Tibial artery (tissue), 4 donors: Measurements from ENCODE around the gene RIT2.

ENCODE experiments used
- DNase-seq, 2 donors: peaks; one replicate each; pipeline ENCODE4 v3.0.0-alpha.2; 2019
- H3K27ac ChIP-seq, 2 donors: fragments of 200-600 bp; sonication (generic) in 1 of 2; 1 replicate in 1 of 2; 2 replicates in 1 of 2; pipeline ENCODE4 v1.5.1; 2018 to 2019; ENCODE audit warnings: mild to moderate bottlenecking in 1 of 2
- H3K27me3 ChIP-seq, 2 donors: fragments of 200-600 bp; sonication (generic) in 1 of 2; one replicate each; pipeline versions ENCODE4 v1.5.1 to v1.6.0; 2016 to 2019
- H3K36me3 ChIP-seq, 3 donors: fragments of 200-600 bp; sonication (generic) in 2 of 3; one replicate each; pipeline ENCODE4 v1.5.1; 2016 to 2019; ENCODE audit warnings: mild to moderate bottlenecking in 2 of 3
- H3K4me1 ChIP-seq, 4 donors: fragments of 200-600 bp; sonication (generic) in 2 of 4; 1 replicate in 3 of 4; 2 replicates in 1 of 4; pipeline ENCODE4 v1.5.1; 2016 to 2019
- H3K4me3 ChIP-seq, 2 donors: fragments of 200-600 bp; sonication (generic) in 1 of 2; 1 replicate in 1 of 2; 2 replicates in 1 of 2; pipeline ENCODE4 v1.5.1; 2018 to 2019; ENCODE audit warnings: mild to moderate bottlenecking in 2 of 2
- H3K9me3 ChIP-seq, 3 donors: fragments of 200-600 bp; sonication (generic) in 1 of 3; one replicate each; pipeline ENCODE4 v1.5.1; 2016 to 2019
- intact Hi-C: fragments of 100-400 bp; cut with DNase I; formaldehyde crosslinking; loops from one replicate; pipeline ENCODE4 v1.15.0; 2023; ENCODE audit warnings: low total_unique reads
- TF ChIP-seq, protein P1 (sequence below), 2 experiments: fragments of 200-600 bp in 1 of 2; fragments of 450-650 bp in 1 of 2; IDR thresholded peaks; one replicate each; pipeline ENCODE4 v1.5.1; 2017 to 2019; ENCODE audit warnings: antibody characterized with exemption in 2 of 2, mild to moderate bottlenecking in 1 of 2, moderate library complexity in 1 of 2

Gene RIT2

DNA sequence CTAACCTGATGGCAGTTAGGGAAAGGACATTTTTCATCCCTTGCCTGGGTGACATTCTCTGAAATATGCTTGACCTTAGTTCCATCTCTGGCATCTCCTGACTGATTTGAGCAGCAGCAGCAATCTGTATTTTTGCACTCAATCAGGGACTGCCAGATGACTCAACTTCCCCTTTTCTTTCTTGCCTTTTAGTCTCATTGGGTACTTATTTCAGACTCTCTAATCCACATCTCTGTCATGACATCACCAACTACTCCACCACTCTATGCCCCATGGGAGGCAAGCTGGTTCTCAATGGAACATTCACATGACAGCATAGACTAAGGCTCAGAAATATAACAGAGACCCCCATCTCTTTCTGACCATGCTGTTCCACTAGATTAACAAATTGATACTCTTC is 254.2 kb downstream of the RIT2 start:
- Histone ChIP-seq H3K4me3 (no peak overlapping the region), H3K4me1 (no peaks in the 10 kb centered on the region), H3K9me3 (no peaks in the 10 kb centered on the region), H3K27me3 (no peaks in the 10 kb centered on the region), H3K36me3 (no peaks in the 10 kb centered on the region), H3K27ac (no peak overlapping the region)
- intact Hi-C loops, result no loop called here
- TF ChIP-seq, protein P1, sequence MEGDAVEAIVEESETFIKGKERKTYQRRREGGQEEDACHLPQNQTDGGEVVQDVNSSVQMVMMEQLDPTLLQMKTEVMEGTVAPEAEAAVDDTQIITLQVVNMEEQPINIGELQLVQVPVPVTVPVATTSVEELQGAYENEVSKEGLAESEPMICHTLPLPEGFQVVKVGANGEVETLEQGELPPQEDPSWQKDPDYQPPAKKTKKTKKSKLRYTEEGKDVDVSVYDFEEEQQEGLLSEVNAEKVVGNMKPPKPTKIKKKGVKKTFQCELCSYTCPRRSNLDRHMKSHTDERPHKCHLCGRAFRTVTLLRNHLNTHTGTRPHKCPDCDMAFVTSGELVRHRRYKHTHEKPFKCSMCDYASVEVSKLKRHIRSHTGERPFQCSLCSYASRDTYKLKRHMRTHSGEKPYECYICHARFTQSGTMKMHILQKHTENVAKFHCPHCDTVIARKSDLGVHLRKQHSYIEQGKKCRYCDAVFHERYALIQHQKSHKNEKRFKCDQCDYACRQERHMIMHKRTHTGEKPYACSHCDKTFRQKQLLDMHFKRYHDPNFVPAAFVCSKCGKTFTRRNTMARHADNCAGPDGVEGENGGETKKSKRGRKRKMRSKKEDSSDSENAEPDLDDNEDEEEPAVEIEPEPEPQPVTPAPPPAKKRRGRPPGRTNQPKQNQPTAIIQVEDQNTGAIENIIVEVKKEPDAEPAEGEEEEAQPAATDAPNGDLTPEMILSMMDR (IDR thresholded peaks at IDR 0.05), result no peak
- no peak for DNase-seq

DNA sequence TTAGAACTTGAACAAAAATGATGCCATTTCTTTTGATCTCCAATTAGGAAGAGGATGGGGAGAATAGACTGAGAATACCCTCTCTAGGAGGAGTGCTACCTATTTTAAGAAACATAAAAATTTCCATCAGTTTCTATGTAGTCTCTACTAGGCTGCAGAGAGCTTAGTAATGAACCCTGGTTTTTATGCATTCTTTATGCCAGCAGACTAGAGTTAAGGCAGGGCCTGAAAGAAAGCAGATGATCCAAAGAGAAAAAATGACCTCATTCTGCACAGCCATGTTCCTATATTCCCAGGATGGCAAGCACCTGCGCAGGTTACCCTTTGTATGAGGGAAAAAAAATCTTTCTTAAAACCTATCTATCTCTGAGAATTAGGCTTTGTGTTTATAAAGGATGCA is 254.9 kb downstream of the RIT2 start:
- Histone ChIP-seq H3K9me3 (no peaks in the 10 kb centered on the region), H3K4me3 (no peak overlapping the region), H3K4me1 (no peaks in the 10 kb centered on the region), H3K27ac (no peak overlapping the region), H3K27me3 (no peaks in the 10 kb centered on the region), H3K36me3 (no peaks in the 10 kb centered on the region)
- intact Hi-C loops, result no loop called here
- DNase-seq, result no peak
- TF ChIP-seq, protein P1 (IDR thresholded peaks at IDR 0.05), result no peak

DNA sequence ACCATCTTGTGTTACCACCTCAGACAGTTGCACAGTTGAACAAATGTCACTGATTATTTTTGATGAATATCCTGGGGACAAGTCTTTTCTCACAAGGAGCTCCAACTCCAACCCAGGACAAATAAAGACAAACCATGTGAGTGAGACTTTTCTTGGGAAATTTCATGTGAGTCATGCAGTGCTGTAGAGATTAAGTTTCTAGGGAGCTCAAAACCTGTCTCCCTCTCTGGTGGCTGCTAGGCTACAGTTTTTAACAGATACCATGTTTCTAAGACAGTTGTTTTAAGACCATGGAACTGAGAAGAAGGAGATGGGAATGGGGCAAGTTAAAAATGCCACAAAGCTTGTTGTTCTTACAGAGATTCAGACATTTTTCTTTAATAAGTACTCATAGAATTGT is 255.5 kb downstream of the RIT2 start:
- intact Hi-C loops, result no loop called here
- Histone ChIP-seq H3K9me3 (no peaks in the 10 kb centered on the region), H3K27me3 (no peaks in the 10 kb centered on the region), H3K36me3 (no peaks in the 10 kb centered on the region), H3K4me3 (no peak overlapping the region), H3K4me1 (no peaks in the 10 kb centered on the region), H3K27ac (no peak overlapping the region)
- no peak for DNase-seq
- TF ChIP-seq, protein P1 (IDR thresholded peaks at IDR 0.05), result no peak

GRCh38 chr18:42854558-42854957 is 260.9 kb downstream of the RIT2 start:
- Histone ChIP-seq H3K9me3 (no peaks in the 10 kb centered on the region), H3K27ac (no peak overlapping the region), H3K27me3 (no peaks in the 10 kb centered on the region), H3K4me3 (no peak overlapping the region), H3K4me1 (no peaks in the 10 kb centered on the region), H3K36me3 (no peaks in the 10 kb centered on the region)
- DNase-seq, result no peak
- intact Hi-C loops, result no loop called here
- TF ChIP-seq, protein P1 (IDR thresholded peaks at IDR 0.05), result no peak

- intact Hi-C loops, result no loop called here
- no peaks in the 10 kb centered on the region for H3K4me1 ChIP-seq
- TF ChIP-seq, protein P1 (IDR thresholded peaks at IDR 0.05), result no peak
- no peaks in the 10 kb centered on the region for H3K9me3 ChIP-seq
- H3K36me3 ChIP-seq, result no peaks in the 10 kb centered on the region
- no peaks in the 10 kb centered on the region for H3K27me3 ChIP-seq
- no peak overlapping the region for H3K4me3 ChIP-seq
- H3K27ac ChIP-seq, result no peak overlapping the region
- DNase-seq, result no peak
These were observed 265.1 kb downstream of the RIT2 start for GRCh38 chr18:42850174-42851083.
